Measurements from ENCODE around the gene MET.

- no peak for TF ChIP-seq MAX (IDR thresholded peaks at IDR 0.05)
- no peak for TF ChIP-seq NFIC (IDR thresholded peaks at IDR 0.05)
- no peak for TF ChIP-seq EGR1 (IDR thresholded peaks at IDR 0.05)
- no peak for TF ChIP-seq TAF1 (IDR thresholded peaks at IDR 0.05; ENCODE audit: low read depth)
- no peak for TF ChIP-seq RAD21 (IDR thresholded peaks at IDR 0.05; ENCODE audit: low read depth)
- no peak for TF ChIP-seq EP300 (IDR thresholded peaks at IDR 0.05; ENCODE audit: borderline replicate concordance)
- no peak for TF ChIP-seq REST (IDR thresholded peaks at IDR 0.05; ENCODE audit: low read depth)
- TF ChIP-seq USF1 (IDR thresholded peaks at IDR 0.05), result no peak
- no peak for TF ChIP-seq CREB1 (IDR thresholded peaks at IDR 0.05; ENCODE audit: low read depth)
- no peak for TF ChIP-seq CEBPB (IDR thresholded peaks at IDR 0.05)
- TF ChIP-seq YY1 (IDR thresholded peaks at IDR 0.05; ENCODE audit: low read depth), result no peak
- TF ChIP-seq TEAD4 (IDR thresholded peaks at IDR 0.05), result no peak
Measured at GRCh38 chr7:116715077-116715476, 43.1 kb downstream of the MET start.
